IMR-90 (cell line): ENCODE data around the gene RSF1. TPM values are rescaled to one million over a fixed set of nuclear protein-coding genes. Genes with fewer than 3 reads are reported as not detected.

Experiments
- ATAC-seq: fragments of 200-7000 bp; cut with Tn5 transposase; 2 replicates; pipeline ENCODE4 v1.9.1; 2020; ENCODE audit warnings: low read depth, mild to moderate bottlenecking, moderate library complexity
- BruUV-seq: library from RNA; stranded (reverse); fragments of 400-500 nt; replicated peaks from 2 replicates; lab custom pipeline; 2021; lab: Mats Ljungman, UMichigan
- CTCF ChIA-PET: fragments of 300-600 bp; formaldehyde crosslinking; extraction: SDS; loops from one replicate; lab custom pipeline; 2021; ENCODE audit warnings: antibody characterized with exemption; lab: Yijun Ruan, JAX
- POLR2A ChIA-PET: fragments of 300-600 bp; sonication (Branson Sonifier 250); formaldehyde crosslinking; loops from one replicate; lab custom pipeline; 2022; ENCODE audit warnings: antibody characterized with exemption; ENCODE audit not compliant: unreplicated experiment; lab: Charles Lee
- DNase-seq: peaks from one replicate; pipeline ENCODE4 v3.0.0; 2013
- H2AFZ ChIP-seq: replicated peaks from 2 replicates; pipeline ENCODE3; 2013; ENCODE audit warnings: low read length, mild to moderate bottlenecking; ENCODE audit not compliant: poor library complexity
- H2AK5ac ChIP-seq: 2 replicates; pipeline ENCODE4 v1.6.1; 2013; ENCODE audit warnings: low read depth, low read length, inconsistent platforms
- H2AK9ac ChIP-seq: replicated peaks from 2 replicates; pipeline ENCODE3; 2013; ENCODE audit warnings: mild to moderate bottlenecking, low read depth, low read length, moderate library complexity; ENCODE audit not compliant: poor library complexity
- H2BK120ac ChIP-seq: 2 replicates; pipeline ENCODE4 v1.6.1; 2013; ENCODE audit warnings: low read depth, low read length, inconsistent platforms
- H2BK15ac ChIP-seq: 3 replicates; pipeline ENCODE4 v1.6.1; 2013; ENCODE audit warnings: low read depth, low read length, inconsistent platforms
- H2BK20ac ChIP-seq: 2 replicates; pipeline ENCODE4 v1.6.1; 2013; ENCODE audit warnings: low read depth, mild to moderate bottlenecking, inconsistent platforms, low read length, moderate library complexity
- H2BK5ac ChIP-seq: 2 replicates; pipeline ENCODE4 v1.6.1; 2013; ENCODE audit warnings: mild to moderate bottlenecking, low read depth, low read length, inconsistent platforms; ENCODE audit not compliant: poor library complexity, severe bottlenecking
- H3K14ac ChIP-seq: replicated peaks from 2 replicates; pipeline ENCODE4 v1.6.1; 2013; ENCODE audit warnings: low read depth, low read length, inconsistent platforms
- H3K18ac ChIP-seq: 2 replicates; pipeline ENCODE4 v1.6.1; 2013; ENCODE audit warnings: low read depth, low read length, control low read depth
- H3K23ac ChIP-seq: 2 replicates; pipeline ENCODE4 v1.6.1; 2013; ENCODE audit warnings: low read depth, low read length, inconsistent platforms
- H3K27ac ChIP-seq: 2 replicates; pipeline ENCODE4 v1.5.1; 2013; ENCODE audit warnings: mild to moderate bottlenecking, control low read depth, low read length; ENCODE audit not compliant: insufficient read depth
- H3K27me3 ChIP-seq: 2 replicates; pipeline ENCODE4 v1.6.1; 2013; ENCODE audit warnings: low read length; ENCODE audit not compliant: control insufficient read depth, insufficient read depth
- H3K36me3 ChIP-seq: 2 replicates; pipeline ENCODE4 v1.6.1; 2013; ENCODE audit warnings: low read length, mixed read lengths; ENCODE audit not compliant: control insufficient read depth, insufficient read depth
- H3K4ac ChIP-seq: 2 replicates; pipeline ENCODE4 v1.6.1; 2013; ENCODE audit warnings: low read depth, low read length, inconsistent platforms
- H3K4me1 ChIP-seq: 2 replicates; pipeline ENCODE4 v1.6.1; 2013; ENCODE audit warnings: low read length, mixed read lengths; ENCODE audit not compliant: control insufficient read depth, insufficient read depth
- H3K4me2 ChIP-seq: 2 replicates; pipeline ENCODE4 v1.6.1; 2013; ENCODE audit warnings: low read depth, mild to moderate bottlenecking, control low read depth, low read length, moderate library complexity
- H3K4me3 ChIP-seq: 2 replicates; pipeline ENCODE4 v1.5.1; 2013; ENCODE audit warnings: low read depth, mild to moderate bottlenecking, control low read depth, low read length, moderate library complexity; ENCODE audit not compliant: insufficient read depth
- H3K56ac ChIP-seq: 2 replicates; pipeline ENCODE4 v1.6.1; 2013; ENCODE audit warnings: low read length, inconsistent platforms; ENCODE audit not compliant: insufficient read depth; ENCODE audit errors: extremely low read depth
- H3K79me1 ChIP-seq, 2 experiments: 2 replicates each; pipeline ENCODE4 v1.6.1; 2013; ENCODE audit warnings: low read length in 2 of 2, inconsistent platforms in 1 of 2, low read depth in 1 of 2
- H3K9ac ChIP-seq: 2 replicates; pipeline ENCODE4 v1.6.1; 2013; ENCODE audit warnings: low read depth, low read length, control low read depth
- H3K9me1 ChIP-seq: 2 replicates; pipeline ENCODE4 v1.6.1; 2013; ENCODE audit warnings: low read length, inconsistent platforms; ENCODE audit not compliant: insufficient read depth
- H3K9me3 ChIP-seq: 2 replicates; pipeline ENCODE4 v1.6.1; 2013; ENCODE audit warnings: low read length; ENCODE audit not compliant: control insufficient read depth, insufficient read depth
- H4K20me1 ChIP-seq: 2 replicates; pipeline ENCODE4 v1.6.1; 2013; ENCODE audit warnings: low read length, inconsistent platforms; ENCODE audit not compliant: insufficient read depth
- H4K5ac ChIP-seq: 2 replicates; pipeline ENCODE4 v1.6.1; 2013; ENCODE audit warnings: mild to moderate bottlenecking, low read depth, low read length, control low read depth
- H4K8ac ChIP-seq, 2 experiments: 2 replicates each; pipeline ENCODE4 v1.6.1; 2013; ENCODE audit warnings: low read depth in 2 of 2, low read length in 2 of 2, control low read depth in 1 of 2, inconsistent platforms in 1 of 2
- H4K91ac ChIP-seq: 2 replicates; pipeline ENCODE4 v1.6.1; 2013; ENCODE audit warnings: low read depth, low read length, inconsistent platforms; ENCODE audit not compliant: insufficient read depth
- BHLHE40 ChIP-seq: fragments of 150-350 bp; IDR thresholded peaks from 2 replicates; pipeline ENCODE4 v1.6.1; 2016; ENCODE audit warnings: mild to moderate bottlenecking, low read depth, low read length
- CEBPB ChIP-seq: IDR thresholded peaks from 2 replicates; pipeline ENCODE4 v1.6.1; 2012; ENCODE audit warnings: low read depth, low read length, improper control_type of control experiment
- MAFK ChIP-seq: IDR thresholded peaks from 2 replicates; pipeline ENCODE4 v1.6.1; 2012; ENCODE audit warnings: low read depth, low read length, improper control_type of control experiment
- NFE2L2 ChIP-seq: fragments of 150-350 bp; IDR thresholded peaks from 2 replicates; pipeline ENCODE4 v1.6.1; 2016; ENCODE audit warnings: low read depth, mild to moderate bottlenecking, low read length
- RAD21 ChIP-seq: IDR thresholded peaks from 2 replicates; pipeline ENCODE4 v1.6.1; 2012; ENCODE audit warnings: low read length, improper control_type of control experiment
- SMC3 ChIP-seq: fragments of 150-350 bp; IDR thresholded peaks from 2 replicates; pipeline ENCODE4 v1.6.1; 2016; ENCODE audit warnings: low read depth, mild to moderate bottlenecking, antibody characterized with exemption, low read length, moderate library complexity
- WGBS, 2 experiments: methylation state at CpG; one replicate each; pipeline versions ENCODE4 v1.1.5 to v1.1.7; 2013; ENCODE audit warnings: missing lambda C conversion rate in 2 of 2; ENCODE audit not compliant: insufficient read length in 1 of 2; ENCODE audit errors: extremely low coverage in 2 of 2; 5-methylcytosine and 5-hydroxymethylcytosine counted together
- dilution Hi-C: fragments of 300-500 bp; cut with HindIII; formaldehyde crosslinking; loops from one replicate; pipeline ENCODE4 v1.14.3; 2018; ENCODE audit warnings: low sequenced_read_pairs; ENCODE audit not compliant: unreplicated experiment
- in situ Hi-C: fragments of 300-500 bp; cut with MboI; formaldehyde crosslinking; loops from 3 replicates; pipeline ENCODE4 v1.14.3; 2019; ENCODE audit warnings: low sequenced_read_pairs, inconsistent platforms, mixed read lengths
- intact Hi-C: fragments of 100-400 bp; cut with micrococcal nuclease; formaldehyde crosslinking; loops from 2 replicates; pipeline ENCODE4 v1.10.0; 2022
- polyA plus RNA-seq, 3 experiments: library from polyadenylated mRNA; depleted of rRNA; stranded (reverse); fragments of >200 nt; gene quantifications; 2 replicates each; pipeline ENCODE4 v1.2.3, GENCODE V29; 2012; ENCODE audit warnings: low replicate concordance in 1 of 3
- total RNA-seq: library from RNA; depleted of rRNA; stranded (reverse); fragments of >200 nt; gene quantifications from 2 replicates; pipeline ENCODE4 v1.2.3, GENCODE V29; 2012
- TF ChIP-seq, protein P1 (sequence below): fragments of 150-350 bp; IDR thresholded peaks from 2 replicates; pipeline ENCODE4 v1.6.1; 2016; ENCODE audit warnings: low read depth, mild to moderate bottlenecking, low read length, moderate library complexity, borderline replicate concordance

RSF1 gene
- total and polyA plus RNA-seq, 2 of the 4 experiments (the other 2 are of a cell fraction) = 13.9 to 18.5 TPM

- intact Hi-C loops (no loop called here), dilution Hi-C loops (no loop called here), in situ Hi-C loops (no loop called here)
- Histone ChIP-seq H2AK9ac (no peak overlapping the region), H3K9me1 (no peaks in the 10 kb centered on the region; the same call in 1 of the 2 replicates), H3K9me3 (peaks cover 9% of the 10 kb centered on the region), H3K9ac (no peak overlapping the region), H3K27me3 (no peaks in the 10 kb centered on the region), H2BK15ac (no peak overlapping the region), H2BK120ac (no peak overlapping the region), H3K23ac (no peak overlapping the region), H3K14ac (no peak overlapping the region), H2BK5ac (no peak overlapping the region), H3K4me1 (no peaks in the 10 kb centered on the region), H3K27ac (no peak overlapping the region), H3K79me1 (peaks cover 17 to 22% of the 10 kb centered on the region in 2 experiments), H3K4ac (no peak overlapping the region), H2AFZ (no peak overlapping the region), H4K20me1 (peaks cover 8% of the 10 kb centered on the region; the same call in 1 of the 2 replicates), H4K5ac (no peak overlapping the region), H3K36me3 (peaks cover 14% of the 10 kb centered on the region), H2AK5ac (no peak overlapping the region), H2BK20ac (no peak overlapping the region), H4K8ac (no peak overlapping the region), H3K4me3 (no peak overlapping the region), H4K91ac (no peak overlapping the region), H3K18ac (no peak overlapping the region), H3K4me2 (no peak overlapping the region), H3K56ac (no peak overlapping the region)
- ChIA-PET CTCF (no interaction called here), POLR2A (no interaction called here)
- TF ChIP-seq NFE2L2 = no peak
- TF ChIP-seq SMC3 = no peak
- no peak for TF ChIP-seq BHLHE40
- TF ChIP-seq RAD21 = no peak
- TF ChIP-seq, protein P1, sequence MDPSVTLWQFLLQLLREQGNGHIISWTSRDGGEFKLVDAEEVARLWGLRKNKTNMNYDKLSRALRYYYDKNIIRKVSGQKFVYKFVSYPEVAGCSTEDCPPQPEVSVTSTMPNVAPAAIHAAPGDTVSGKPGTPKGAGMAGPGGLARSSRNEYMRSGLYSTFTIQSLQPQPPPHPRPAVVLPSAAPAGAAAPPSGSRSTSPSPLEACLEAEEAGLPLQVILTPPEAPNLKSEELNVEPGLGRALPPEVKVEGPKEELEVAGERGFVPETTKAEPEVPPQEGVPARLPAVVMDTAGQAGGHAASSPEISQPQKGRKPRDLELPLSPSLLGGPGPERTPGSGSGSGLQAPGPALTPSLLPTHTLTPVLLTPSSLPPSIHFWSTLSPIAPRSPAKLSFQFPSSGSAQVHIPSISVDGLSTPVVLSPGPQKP = no peak
- TF ChIP-seq MAFK = no peak
- TF ChIP-seq CEBPB = no peak
- 100% methylated on average over 1 of the region's 2 CpGs; no CpG with 5 or more reads in 1 of the 2 experiments for WGBS, 2 experiments
- ATAC-seq (no peak), DNase-seq (no peak)
- BruUV-seq = no TSS peak
These were observed 94.0 kb downstream of the RSF1 start for GRCh38 chr11:77726524-77726923.
